HG02610 (cell line): ENCODE data around the gene OR10K2.
"Not testable (repeated sequence)": the region's sequence is repeated elsewhere in the genome, so short reads cannot be mapped to it uniquely, and the experiment has no call there.

ENCODE experiments used
- ATAC-seq: cut with Tn5 transposase; IDR thresholded peaks from one replicate; pipeline ENCODE4 v1.9.1; 2021; ENCODE audit warnings: mild to moderate bottlenecking, moderate library complexity; ENCODE audit not compliant: unreplicated experiment

Gene OR10K2

DNA sequence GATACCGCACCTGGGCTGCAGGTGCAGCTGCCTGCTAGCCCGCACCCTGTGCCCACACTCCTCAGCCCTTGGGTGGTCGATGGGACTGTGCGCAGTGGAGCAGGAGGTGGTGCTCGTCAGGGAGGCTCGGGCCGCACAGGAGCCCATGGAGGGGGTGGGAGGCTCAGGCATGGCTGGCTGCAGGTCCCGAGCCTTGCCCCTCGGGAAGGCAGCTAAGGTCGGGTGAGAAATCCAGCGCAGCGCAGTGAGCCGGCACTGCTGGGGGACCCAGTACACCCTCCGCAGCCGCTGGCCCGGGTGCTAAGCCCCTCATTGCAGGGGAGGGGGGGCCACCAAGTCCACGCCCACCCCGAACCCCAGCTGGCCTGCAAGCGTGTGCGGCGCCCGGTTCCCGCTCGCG is 51.9 kb downstream of the OR10K2 start:
- ATAC-seq, result not testable (repeated sequence)

- ATAC-seq, result peak; percentile 99
Observed at GRCh38 chr1:158371188-158371953, 54.7 kb downstream of the OR10K2 start.
